MCF 10A (cell line): Measurements from ENCODE around the gene CITED4. TPM values are rescaled to one million over a fixed set of nuclear protein-coding genes. Genes with fewer than 3 reads are reported as not detected.

Source experiments
- BruUV-seq: library from RNA; stranded (reverse); fragments of 400-500 nt; replicated peaks from 2 replicates; lab custom pipeline; 2021; lab: Mats Ljungman, UMichigan
- CTCF ChIA-PET: fragments of 300-600 bp; sonication (Branson Sonifier 250); formaldehyde crosslinking; extraction: SDS; loops from one replicate; lab custom pipeline; 2021; ENCODE audit warnings: antibody characterized with exemption, inconsistent platforms; lab: Yijun Ruan, JAX
- POLR2A ChIA-PET: fragments of 300-600, 350-650 bp; sonication (Branson Sonifier 250); formaldehyde crosslinking; extraction: SDS; loops from one replicate; lab custom pipeline; 2020; ENCODE audit warnings: antibody characterized with exemption, inconsistent platforms; lab: Yijun Ruan, JAX
- DNase-seq: peaks from one replicate; pipeline ENCODE4 v3.0.0-alpha.2; 2018; ENCODE audit not compliant: unreplicated experiment
- H3K27ac Mint-ChIP-seq: one replicate; pipeline ENCODE4 v1.8.0; 2022; ENCODE audit warnings: mild to moderate bottlenecking, low read depth, mixed read lengths; ENCODE audit not compliant: unreplicated experiment
- H3K27me3 Mint-ChIP-seq: one replicate; pipeline ENCODE4 v1.8.0; 2022; ENCODE audit warnings: mixed read lengths; ENCODE audit not compliant: insufficient read depth, unreplicated experiment
- H3K36me3 Mint-ChIP-seq: one replicate; pipeline ENCODE4 v1.8.0; 2022; ENCODE audit warnings: mild to moderate bottlenecking, moderate library complexity, mixed read lengths; ENCODE audit not compliant: insufficient read depth, unreplicated experiment
- H3K4me1 Mint-ChIP-seq: one replicate; pipeline ENCODE4 v1.8.0; 2022; ENCODE audit warnings: mixed read lengths; ENCODE audit not compliant: insufficient read depth, unreplicated experiment
- H3K4me3 Mint-ChIP-seq: one replicate; pipeline ENCODE4 v1.8.0; 2022; ENCODE audit warnings: mild to moderate bottlenecking, moderate library complexity, mixed read lengths; ENCODE audit not compliant: unreplicated experiment
- H3K9me3 Mint-ChIP-seq: one replicate; pipeline ENCODE4 v1.8.0; 2022; ENCODE audit warnings: mixed read lengths; ENCODE audit not compliant: unreplicated experiment
- CTCF ChIP-seq: fragments of 200-600 bp; IDR thresholded peaks from one replicate; pipeline ENCODE4 v1.8.0; 2022; ENCODE audit warnings: antibody characterized with exemption, mild to moderate bottlenecking; ENCODE audit not compliant: unreplicated experiment
- intact Hi-C: fragments of 100-400 bp; cut with micrococcal nuclease; formaldehyde crosslinking; loops from 2 replicates; pipeline ENCODE4 v1.14.1; 2022
- total RNA-seq: library from RNA; stranded (reverse); gene quantifications from 2 replicates; pipeline ENCODE4 v1.2.3, GENCODE V29; 2022

Gene CITED4
- total RNA-seq, 1 experiment from 2014 or later, result 43.5 TPM

- Mint-ChIP-seq H3K27me3 (no peaks in the 10 kb centered on the region), H3K9me3 (peaks cover 8% of the 10 kb centered on the region), H3K27ac (no peak overlapping the region), H3K4me1 (no peaks in the 10 kb centered on the region), H3K36me3 (no peaks in the 10 kb centered on the region), H3K4me3 (no peak overlapping the region)
- no peak for DNase-seq
- no TSS peak for BruUV-seq
- intact Hi-C loops, result no loop called here
- TF ChIP-seq CTCF, result no peak
- CTCF ChIA-PET, result interaction anchor here (0.6 to 0.7 kb wide), 3 partner anchors 10 to 166 kb away, joined by 3 to 5 read pairs (median 3); no protein-coding TSS in a partner anchor
- POLR2A ChIA-PET, result no interaction called here
These were observed 23.9 kb downstream of the CITED4 start for GRCh38 chr1:40838045-40838979.

GRCh38 chr1:40837601-40838000 is 24.6 kb downstream of the CITED4 start:
- no peaks in the 10 kb centered on the region for H3K27me3 Mint-ChIP-seq
- ChIA-PET POLR2A (no interaction called here), CTCF (interaction anchor here (0.7 kb wide), 2 partner anchors 11 to 147 kb away, joined by 3 read pairs; no protein-coding TSS in a partner anchor)

GRCh38 chr1:40836283-40836682 is 25.9 kb downstream of the CITED4 start:
- ChIA-PET CTCF (interaction anchor here (0.6 kb wide), 1 partner anchor 673 kb away, joined by 3 read pairs; no protein-coding TSS in a partner anchor), POLR2A (interaction anchor here (0.6 kb wide), 1 partner anchor 28 kb away, joined by 3 read pairs; no protein-coding TSS in a partner anchor)
- no peaks in the 10 kb centered on the region for H3K27me3 Mint-ChIP-seq
- H3K4me1 Mint-ChIP-seq, result no peaks in the 10 kb centered on the region
- no peak for TF ChIP-seq CTCF
- intact Hi-C loops, result no loop called here
- H3K4me3 Mint-ChIP-seq, result no peak overlapping the region
- DNase-seq, result no peak
- H3K27ac Mint-ChIP-seq, result no peak overlapping the region
- no peaks in the 10 kb centered on the region for H3K36me3 Mint-ChIP-seq
- H3K9me3 Mint-ChIP-seq, result no peaks in the 10 kb centered on the region
- no TSS peak for BruUV-seq

More at GRCh38 chr1:40837601-40838000, 24.6 kb downstream of the CITED4 start:
- Mint-ChIP-seq H3K9me3 (peaks cover 5% of the 10 kb centered on the region), H3K4me3 (no peak overlapping the region), H3K27ac (no peak overlapping the region), H3K4me1 (no peaks in the 10 kb centered on the region), H3K36me3 (no peaks in the 10 kb centered on the region)
- no peak for TF ChIP-seq CTCF
- no peak for DNase-seq
- BruUV-seq, result no TSS peak
- intact Hi-C loops, result no loop called here

- Mint-ChIP-seq H3K27ac (no peak overlapping the region), H3K4me3 (no peak overlapping the region), H3K27me3 (no peaks in the 10 kb centered on the region), H3K4me1 (no peaks in the 10 kb centered on the region), H3K36me3 (no peaks in the 10 kb centered on the region), H3K9me3 (no peaks in the 10 kb centered on the region)
- POLR2A ChIA-PET, result no interaction called here
- TF ChIP-seq CTCF, result no peak
- no peak for DNase-seq
- CTCF ChIA-PET, result interaction anchor here (1.4 kb wide), 1 partner anchor 118 kb away, joined by 3 read pairs; no protein-coding TSS in a partner anchor
- intact Hi-C loops, result no loop called here
- no TSS peak for BruUV-seq
These were observed 27.1 kb downstream of the CITED4 start for GRCh38 chr1:40834968-40835545.
